OCI-LY1 (cell line): ENCODE measurements around the gene XRRA1.
A peak's percentile ranks its signal among the peaks of the same experiment; 100 is the strongest.

ENCODE experiments used
- H2AFZ ChIP-seq: fragments of 200-600 bp; sonication (generic), shearing (Covaris generic); 2 replicates; pipeline ENCODE4 v1.6.0; 2014; ENCODE audit warnings: antibody characterized with exemption, mild to moderate bottlenecking, low read length
- H3F3A ChIP-seq: fragments of 200-600 bp; sonication (generic), shearing (Covaris generic); 2 replicates; pipeline ENCODE4 v1.6.0; 2014; ENCODE audit warnings: mild to moderate bottlenecking, antibody characterized with exemption, low read length, moderate library complexity; ENCODE audit not compliant: insufficient read depth
- H3K27ac ChIP-seq: fragments of 200-600 bp; sonication (generic); 2 replicates; pipeline ENCODE4 v1.5.1; 2014; ENCODE audit warnings: low read length, mixed run types, mild to moderate bottlenecking, low read depth; ENCODE audit not compliant: poor library complexity, severe bottlenecking
- H3K27me3 ChIP-seq: fragments of 200-600 bp; sonication (generic); 2 replicates; pipeline ENCODE4 v1.6.0; 2014; ENCODE audit warnings: antibody characterized with exemption, mild to moderate bottlenecking, low read length, moderate library complexity; ENCODE audit not compliant: insufficient read depth
- H3K36me3 ChIP-seq: fragments of 200-600 bp; sonication (generic); 2 replicates; pipeline ENCODE4 v1.6.1; 2014; ENCODE audit warnings: mild to moderate bottlenecking, antibody characterized with exemption, low read length, moderate library complexity, mixed read lengths; ENCODE audit not compliant: insufficient read depth
- H3K4me1 ChIP-seq: fragments of 200-600 bp; sonication (generic); 2 replicates; pipeline ENCODE4 v1.5.1; 2014; ENCODE audit warnings: mild to moderate bottlenecking, low read length, moderate library complexity; ENCODE audit not compliant: insufficient read depth, severe bottlenecking
- H3K4me2 ChIP-seq: fragments of 200-600 bp; sonication (generic), shearing (Covaris generic); 2 replicates; pipeline ENCODE4 v1.6.1; 2014; ENCODE audit warnings: low read length
- H3K4me3 ChIP-seq: fragments of 200-600 bp; sonication (generic); 2 replicates; pipeline ENCODE4 v1.5.1; 2014; ENCODE audit warnings: low read length, low read depth, mild to moderate bottlenecking, mixed read lengths; ENCODE audit not compliant: poor library complexity, severe bottlenecking
- H3K79me2 ChIP-seq: fragments of 200-600 bp; shearing (Covaris generic); 2 replicates; pipeline ENCODE4 v1.6.1; 2016; ENCODE audit warnings: mixed run types, low read length, mixed read lengths; ENCODE audit not compliant: insufficient read depth
- H3K9ac ChIP-seq: fragments of 200-600 bp; sonication (generic), shearing (Covaris generic); 2 replicates; pipeline ENCODE4 v1.6.1; 2014; ENCODE audit warnings: mild to moderate bottlenecking, low read length, mixed read lengths
- H3K9me2 ChIP-seq: fragments of 200-600 bp; sonication (generic), shearing (Covaris generic); 2 replicates; pipeline ENCODE4 v1.6.1; 2014; ENCODE audit warnings: low read depth, mild to moderate bottlenecking, low read length, mixed read lengths
- H3K9me3 ChIP-seq: fragments of 200-600 bp; shearing (Covaris generic); 2 replicates; pipeline ENCODE4 v1.6.1; 2014; ENCODE audit warnings: low read length, mixed read lengths
- H4K20me1 ChIP-seq: fragments of 200-600 bp; sonication (generic), shearing (Covaris generic); 2 replicates; pipeline ENCODE4 v1.6.0; 2016; ENCODE audit warnings: mild to moderate bottlenecking, low read length; ENCODE audit not compliant: insufficient read depth
- CTCF ChIP-seq: fragments of 200-600 bp; sonication (generic), shearing (Covaris generic); IDR thresholded peaks from 2 replicates; pipeline ENCODE4 v1.5.1; 2017; ENCODE audit warnings: mild to moderate bottlenecking, antibody characterized with exemption, low read length, moderate library complexity, mixed read lengths
- EZH2 ChIP-seq: fragments of 200-600 bp; sonication (generic), shearing (Covaris generic); IDR thresholded peaks from 2 replicates; pipeline ENCODE4 v1.8.0; 2017; ENCODE audit warnings: borderline replicate concordance, mixed run types, mild to moderate bottlenecking, antibody characterized with exemption, low read length, moderate library complexity, mixed read lengths

XRRA1 gene

GRCh38 chr11:74989260-74989638 is 40.4 kb upstream of the XRRA1 start:
- Histone ChIP-seq H2AFZ (no peak overlapping the region), H3K27ac (peak overlapping the region; percentile 80), H3K4me3 (peak overlapping the region; percentile 87), H4K20me1 (no peaks in the 10 kb centered on the region), H3K4me1 (peaks cover 45% of the 10 kb centered on the region), H3K79me2 (peaks cover 23% of the 10 kb centered on the region), H3F3A (no peaks in the 10 kb centered on the region), H3K36me3 (peaks cover 15% of the 10 kb centered on the region; the same call in 1 of the 2 replicates), H3K9me2 (no peaks in the 10 kb centered on the region), H3K9ac (peak overlapping the region; percentile 92), H3K27me3 (no peaks in the 10 kb centered on the region), H3K9me3 (no peaks in the 10 kb centered on the region), H3K4me2 (peak overlapping the region; percentile 93)
- no peak for TF ChIP-seq CTCF

- H3K4me1 ChIP-seq: peaks cover 45% of the 10 kb centered on the region
- H3K9me3 ChIP-seq: no peaks in the 10 kb centered on the region
- peak within 1 kb of the TSS; percentile 93 for H3K4me2 ChIP-seq
- peaks cover 9% of the 10 kb centered on the region; the same call in 1 of the 2 replicates for H3K36me3 ChIP-seq
- H2AFZ ChIP-seq: no peak within 1 kb of the TSS
- peaks cover 23% of the 10 kb centered on the region for H3K79me2 ChIP-seq
- TF ChIP-seq CTCF: no peak
- no peak for TF ChIP-seq EZH2
- no peaks in the 10 kb centered on the region for H3K9me2 ChIP-seq
- H3K4me3 ChIP-seq: peak within 1 kb of the TSS; percentile 87
- no peaks in the 10 kb centered on the region for H3F3A ChIP-seq
- no peaks in the 10 kb centered on the region for H4K20me1 ChIP-seq
- H3K9ac ChIP-seq: peak within 1 kb of the TSS; percentile 92
- H3K27me3 ChIP-seq: no peaks in the 10 kb centered on the region
- peak within 1 kb of the TSS; percentile 80 for H3K27ac ChIP-seq
These were observed 39.8 kb upstream of the XRRA1 start, which contains the start of gene NEU3 for GRCh38 chr11:74988541-74989259. Gene NEU3, plus strand, starts transcription at chr11:74988933. Its CDS starts 128 bp downstream, at chr11:74989061.

- no peak overlapping the region for H3K4me2 ChIP-seq
- no peaks in the 10 kb centered on the region for H3K27me3 ChIP-seq
- no peak for TF ChIP-seq CTCF
- no peak overlapping the region for H3K4me3 ChIP-seq
- H3F3A ChIP-seq: no peaks in the 10 kb centered on the region
- peaks cover 19% of the 10 kb centered on the region for H3K36me3 ChIP-seq
- H2AFZ ChIP-seq: no peak overlapping the region
- peaks cover 7% of the 10 kb centered on the region for H3K79me2 ChIP-seq
- H3K9me3 ChIP-seq: no peaks in the 10 kb centered on the region
- no peaks in the 10 kb centered on the region for H4K20me1 ChIP-seq
- no peak overlapping the region for H3K9ac ChIP-seq
- H3K4me1 ChIP-seq: peaks cover 11% of the 10 kb centered on the region
- no peaks in the 10 kb centered on the region for H3K9me2 ChIP-seq
- no peak overlapping the region for H3K27ac ChIP-seq
These were observed 35.8 kb upstream of the XRRA1 start for GRCh38 chr11:74984730-74985129.
